Tibial artery (tissue), 4 donors: ENCODE results near the gene ANKRD9.

Experiments used
- DNase-seq, 2 donors: peaks; one replicate each; pipeline ENCODE4 v3.0.0-alpha.2; 2019
- H3K27ac ChIP-seq, 2 donors: fragments of 200-600 bp; sonication (generic) in 1 of 2; 1 replicate in 1 of 2; 2 replicates in 1 of 2; pipeline ENCODE4 v1.5.1; 2018 to 2019; ENCODE audit warnings: mild to moderate bottlenecking in 1 of 2
- H3K27me3 ChIP-seq, 2 donors: fragments of 200-600 bp; sonication (generic) in 1 of 2; one replicate each; pipeline versions ENCODE4 v1.5.1 to v1.6.0; 2016 to 2019
- H3K36me3 ChIP-seq, 3 donors: fragments of 200-600 bp; sonication (generic) in 2 of 3; one replicate each; pipeline ENCODE4 v1.5.1; 2016 to 2019; ENCODE audit warnings: mild to moderate bottlenecking in 2 of 3
- H3K4me1 ChIP-seq, 4 donors: fragments of 200-600 bp; sonication (generic) in 2 of 4; 1 replicate in 3 of 4; 2 replicates in 1 of 4; pipeline ENCODE4 v1.5.1; 2016 to 2019
- H3K4me3 ChIP-seq, 2 donors: fragments of 200-600 bp; sonication (generic) in 1 of 2; 1 replicate in 1 of 2; 2 replicates in 1 of 2; pipeline ENCODE4 v1.5.1; 2018 to 2019; ENCODE audit warnings: mild to moderate bottlenecking in 2 of 2
- H3K9me3 ChIP-seq, 3 donors: fragments of 200-600 bp; sonication (generic) in 1 of 3; one replicate each; pipeline ENCODE4 v1.5.1; 2016 to 2019
- CTCF ChIP-seq, 2 experiments: fragments of 200-600 bp in 1 of 2; fragments of 450-650 bp in 1 of 2; IDR thresholded peaks; one replicate each; pipeline ENCODE4 v1.5.1; 2017 to 2019; ENCODE audit warnings: antibody characterized with exemption in 2 of 2, mild to moderate bottlenecking in 1 of 2, moderate library complexity in 1 of 2
- intact Hi-C: fragments of 100-400 bp; cut with DNase I; formaldehyde crosslinking; loops from one replicate; pipeline ENCODE4 v1.15.0; 2023; ENCODE audit warnings: low total_unique reads

The ANKRD9 gene

DNA sequence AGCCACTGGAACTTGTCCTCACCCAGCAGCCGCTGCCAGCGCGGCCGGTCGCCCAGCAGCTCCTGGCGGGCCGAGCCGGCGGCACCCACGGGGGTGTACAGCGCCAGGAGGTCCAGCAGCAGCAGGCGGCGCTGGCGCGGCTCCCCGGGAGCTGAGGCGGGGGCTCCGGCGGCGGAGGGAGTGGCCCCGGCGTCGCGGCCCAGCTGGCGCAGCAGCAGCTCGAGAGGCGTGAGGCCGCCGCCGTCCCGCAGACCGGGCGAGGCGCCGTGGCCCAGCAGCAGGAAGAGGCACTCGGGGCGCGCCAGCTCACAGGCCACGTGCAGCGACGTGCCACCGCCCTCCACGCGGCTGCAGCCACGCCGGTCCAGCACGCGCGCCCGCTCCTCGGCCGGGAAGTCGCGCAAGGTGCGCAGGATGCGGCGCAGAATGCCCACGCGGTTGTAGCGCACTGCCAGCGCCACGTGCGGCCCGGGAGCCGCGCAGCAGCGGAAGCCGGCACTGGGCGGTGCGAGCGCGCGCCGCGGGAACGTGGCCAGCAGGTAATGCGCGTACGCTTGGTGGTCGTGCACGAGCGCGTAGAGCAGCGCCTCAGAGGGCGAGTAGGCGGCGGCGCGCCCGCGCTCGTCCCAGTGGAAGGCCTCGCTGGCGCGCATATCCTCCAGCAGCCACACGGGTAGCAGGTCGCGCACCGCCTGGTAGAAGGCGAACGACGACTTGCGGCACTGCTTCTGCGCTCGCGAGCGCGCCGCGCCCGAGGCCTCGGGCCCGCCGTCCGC lies 2.3 kb downstream of the ANKRD9 start:
- intact Hi-C loops: loop anchor here (5.0 kb wide), 1 partner anchor 145 kb away; the partner anchor contains the start of genes CINP and TECPR2
- Histone ChIP-seq H3K36me3 (peaks cover 0 to 23% (median 0%) of the 10 kb centered on the region in 3 donors), H3K9me3 (no peaks in the 10 kb centered on the region), H3K4me3 (no peak overlapping the region), H3K27me3 (no peaks in the 10 kb centered on the region), H3K27ac (no peak overlapping the region), H3K4me1 (peaks cover 0 to 18% (median 10%) of the 10 kb centered on the region in 4 donors)
- no peak for DNase-seq
- TF ChIP-seq CTCF (IDR thresholded peaks at IDR 0.05): no peak

DNA sequence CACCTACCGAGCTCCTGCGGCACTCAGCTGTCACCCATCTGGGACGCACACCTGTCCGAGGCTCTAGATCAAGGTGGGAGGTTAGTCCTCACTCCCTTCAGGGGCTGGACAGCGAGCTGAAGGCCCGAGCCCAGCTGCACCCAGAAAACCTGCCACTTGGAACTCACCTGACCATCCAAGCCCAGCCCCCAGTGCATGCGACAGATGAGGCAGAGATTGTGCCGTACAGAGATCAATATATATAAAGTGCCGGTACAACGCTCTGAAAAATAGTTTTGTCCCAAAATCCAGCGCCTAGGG lies 3.0 kb downstream of the ANKRD9 start:
- Histone ChIP-seq H3K9me3 (no peaks in the 10 kb centered on the region), H3K36me3 (peaks cover 0 to 23% (median 0%) of the 10 kb centered on the region in 3 donors), H3K27ac (no peak overlapping the region), H3K4me3 (no peak overlapping the region), H3K27me3 (no peaks in the 10 kb centered on the region), H3K4me1 (peaks cover 0 to 18% (median 10%) of the 10 kb centered on the region in 4 donors)
- intact Hi-C loops: loop anchor here (5.0 kb wide), 1 partner anchor 144 kb away; the partner anchor contains the start of genes CINP and TECPR2
- no peak for DNase-seq
- no peak for TF ChIP-seq CTCF (IDR thresholded peaks at IDR 0.05)

GRCh38 chr14:102505775-102506625 lies 3.6 kb downstream of the ANKRD9 start:
- Histone ChIP-seq H3K4me1 (peaks cover 0 to 18% (median 10%) of the 10 kb centered on the region in 4 donors), H3K9me3 (no peaks in the 10 kb centered on the region), H3K36me3 (peaks cover 0 to 24% (median 0%) of the 10 kb centered on the region in 3 donors), H3K27ac (no peak overlapping the region), H3K4me3 (no peak overlapping the region), H3K27me3 (no peaks in the 10 kb centered on the region)
- intact Hi-C loops: loop anchor here (5.0 kb wide), 1 partner anchor 144 kb away; the partner anchor contains the start of genes CINP and TECPR2
- no peak for DNase-seq
- no peak for TF ChIP-seq CTCF (IDR thresholded peaks at IDR 0.05)

GRCh38 chr14:102505000-102505619 lies 4.5 kb downstream of the ANKRD9 start:
- intact Hi-C loops: loop anchor here (5.0 kb wide), 1 partner anchor 143 kb away; the partner anchor contains the start of genes CINP and TECPR2
- Histone ChIP-seq H3K9me3 (no peaks in the 10 kb centered on the region), H3K27ac (no peak overlapping the region), H3K4me3 (no peak overlapping the region), H3K36me3 (peaks cover 0 to 33% (median 3%) of the 10 kb centered on the region in 3 donors), H3K4me1 (peaks cover 0 to 14% (median 5%) of the 10 kb centered on the region in 4 donors), H3K27me3 (no peaks in the 10 kb centered on the region)
- no peak for TF ChIP-seq CTCF (IDR thresholded peaks at IDR 0.05)
- DNase-seq: no peak

- Histone ChIP-seq H3K27ac (no peak overlapping the region), H3K36me3 (peaks cover 0 to 38% (median 3%) of the 10 kb centered on the region in 3 donors), H3K4me3 (no peak overlapping the region), H3K9me3 (no peaks in the 10 kb centered on the region), H3K4me1 (peaks cover 0 to 11% (median 4%) of the 10 kb centered on the region in 4 donors), H3K27me3 (no peaks in the 10 kb centered on the region)
- no peak for TF ChIP-seq CTCF (IDR thresholded peaks at IDR 0.05)
- intact Hi-C loops: no loop called here
- DNase-seq: no peak
Observed at GRCh38 chr14:102504328-102504999, 5.1 kb downstream of the ANKRD9 start.
